Progenitor cell of endocrine pancreas (in vitro differentiated cells): Measurements from ENCODE around the gene ITGAD. TPM values are rescaled to one million over a fixed set of nuclear protein-coding genes. Genes with fewer than 3 reads are reported as not detected.
"Not testable (repeated sequence)": the region's sequence is repeated elsewhere in the genome, so short reads cannot be mapped to it uniquely, and the experiment has no call there.

ENCODE experiments used
- DNase-seq: peaks from one replicate; pipeline ENCODE4 v3.0.0; 2021; ENCODE audit warnings: low spot score; ENCODE audit not compliant: unreplicated experiment
- H3K27ac Mint-ChIP-seq: 2 replicates; pipeline ENCODE4 v1.8.0; 2021; ENCODE audit warnings: mild to moderate bottlenecking, moderate library complexity, mixed read lengths
- H3K27me3 Mint-ChIP-seq: 2 replicates; pipeline ENCODE4 v1.8.0; 2021; ENCODE audit warnings: mixed read lengths
- H3K36me3 Mint-ChIP-seq: 2 replicates; pipeline ENCODE4 v1.8.0; 2022; ENCODE audit warnings: mixed read lengths; ENCODE audit not compliant: insufficient read depth
- H3K4me1 Mint-ChIP-seq: 2 replicates; pipeline ENCODE4 v1.8.0; 2021; ENCODE audit warnings: low read depth, mixed read lengths
- H3K4me3 Mint-ChIP-seq: 2 replicates; pipeline ENCODE4 v1.8.0; 2021; ENCODE audit warnings: low read depth, mild to moderate bottlenecking, moderate library complexity, mixed read lengths
- H3K9me3 Mint-ChIP-seq: 2 replicates; pipeline ENCODE4 v1.8.0; 2021; ENCODE audit warnings: low read depth, mixed read lengths
- total RNA-seq: library from RNA; stranded (reverse); gene quantifications from 2 replicates; pipeline ENCODE4 v1.2.1, GENCODE V29; 2021
- TF ChIP-seq, protein P1 (sequence below): fragments of 200-600 bp; sonication (generic); IDR thresholded peaks from one replicate; pipeline ENCODE4 v1.5.0; 2021; ENCODE audit warnings: antibody characterized with exemption, mild to moderate bottlenecking; ENCODE audit not compliant: unreplicated experiment

The ITGAD gene
- total RNA-seq, 1 donor from 2014 or later, result not detected

DNA sequence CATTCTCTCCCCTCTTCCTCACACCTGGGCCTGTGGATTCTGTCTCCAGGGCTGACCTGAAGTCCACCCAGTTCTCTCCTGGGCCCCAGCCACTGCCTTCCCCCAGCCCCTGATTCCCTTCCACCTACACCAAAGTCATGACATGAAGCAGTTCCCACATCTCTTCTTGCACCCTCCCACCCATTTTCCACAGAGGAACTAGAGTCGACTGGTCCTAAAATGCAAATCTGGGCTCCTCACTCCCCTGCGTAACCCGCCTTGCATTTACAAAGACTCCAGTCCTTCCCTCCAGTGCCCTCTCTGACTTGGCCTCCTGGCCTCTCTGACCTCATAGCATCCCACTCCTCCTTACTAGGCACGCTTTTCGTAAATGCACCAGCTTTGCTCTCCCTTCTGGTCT lies 20.2 kb downstream of the ITGAD start:
- TF ChIP-seq, protein P1, sequence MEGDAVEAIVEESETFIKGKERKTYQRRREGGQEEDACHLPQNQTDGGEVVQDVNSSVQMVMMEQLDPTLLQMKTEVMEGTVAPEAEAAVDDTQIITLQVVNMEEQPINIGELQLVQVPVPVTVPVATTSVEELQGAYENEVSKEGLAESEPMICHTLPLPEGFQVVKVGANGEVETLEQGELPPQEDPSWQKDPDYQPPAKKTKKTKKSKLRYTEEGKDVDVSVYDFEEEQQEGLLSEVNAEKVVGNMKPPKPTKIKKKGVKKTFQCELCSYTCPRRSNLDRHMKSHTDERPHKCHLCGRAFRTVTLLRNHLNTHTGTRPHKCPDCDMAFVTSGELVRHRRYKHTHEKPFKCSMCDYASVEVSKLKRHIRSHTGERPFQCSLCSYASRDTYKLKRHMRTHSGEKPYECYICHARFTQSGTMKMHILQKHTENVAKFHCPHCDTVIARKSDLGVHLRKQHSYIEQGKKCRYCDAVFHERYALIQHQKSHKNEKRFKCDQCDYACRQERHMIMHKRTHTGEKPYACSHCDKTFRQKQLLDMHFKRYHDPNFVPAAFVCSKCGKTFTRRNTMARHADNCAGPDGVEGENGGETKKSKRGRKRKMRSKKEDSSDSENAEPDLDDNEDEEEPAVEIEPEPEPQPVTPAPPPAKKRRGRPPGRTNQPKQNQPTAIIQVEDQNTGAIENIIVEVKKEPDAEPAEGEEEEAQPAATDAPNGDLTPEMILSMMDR, result no peak
- Mint-ChIP-seq H3K36me3 (no peaks in the 10 kb centered on the region), H3K27ac (no peak overlapping the region), H3K4me1 (no peaks in the 10 kb centered on the region), H3K4me3 (no peak overlapping the region), H3K27me3 (peaks cover 50% of the 10 kb centered on the region), H3K9me3 (no peaks in the 10 kb centered on the region)
- DNase-seq, result no peak

DNA sequence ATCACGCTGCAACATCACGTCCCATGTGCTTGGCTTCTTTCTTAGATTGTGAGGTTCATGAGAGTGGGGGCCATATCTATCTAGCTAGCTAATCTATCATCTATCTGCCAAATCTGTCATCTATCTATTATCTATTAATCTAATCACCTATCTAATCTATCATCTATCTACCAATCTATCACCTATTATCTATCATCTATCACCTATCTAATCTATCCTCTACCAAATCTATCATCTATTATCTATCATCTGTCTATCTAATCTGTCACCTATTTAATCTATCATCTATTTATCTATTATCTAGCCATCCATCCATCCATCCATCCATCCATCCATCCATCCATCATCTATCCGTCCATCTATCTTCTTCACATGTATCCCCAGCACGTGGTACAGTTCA lies 20.8 kb downstream of the ITGAD start:
- TF ChIP-seq, protein P1, result no peak
- Mint-ChIP-seq H3K4me3 (no peak overlapping the region), H3K9me3 (no peaks in the 10 kb centered on the region), H3K4me1 (no peaks in the 10 kb centered on the region), H3K36me3 (no peaks in the 10 kb centered on the region), H3K27ac (no peak overlapping the region), H3K27me3 (peaks cover 46% of the 10 kb centered on the region)
- DNase-seq, result no peak

DNA sequence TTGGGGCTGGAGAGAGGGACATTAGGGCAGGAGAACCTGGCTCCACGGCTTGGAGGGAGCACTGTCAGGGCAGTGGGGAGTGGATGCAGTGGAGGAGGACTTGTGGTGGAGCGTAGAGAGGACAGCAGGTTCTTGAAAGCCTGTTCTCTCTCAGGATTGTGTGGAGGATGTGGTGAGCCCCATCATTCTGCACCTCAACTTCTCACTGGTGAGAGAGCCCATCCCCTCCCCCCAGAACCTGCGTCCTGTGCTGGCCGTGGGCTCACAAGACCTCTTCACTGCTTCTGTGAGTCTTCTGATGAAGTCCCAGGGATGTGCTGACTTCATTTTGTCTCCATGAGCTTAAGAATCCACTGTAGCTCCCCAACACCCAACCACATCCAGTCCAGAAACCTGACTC lies 21.6 kb downstream of the ITGAD start:
- H3K4me1 Mint-ChIP-seq, result no peaks in the 10 kb centered on the region
- DNase-seq, result no peak
- H3K27ac Mint-ChIP-seq, result no peak overlapping the region
- no peak overlapping the region for H3K4me3 Mint-ChIP-seq
- H3K9me3 Mint-ChIP-seq, result no peaks in the 10 kb centered on the region
- H3K27me3 Mint-ChIP-seq, result peaks cover 40% of the 10 kb centered on the region
- no peaks in the 10 kb centered on the region for H3K36me3 Mint-ChIP-seq
- TF ChIP-seq, protein P1, result no peak

DNA sequence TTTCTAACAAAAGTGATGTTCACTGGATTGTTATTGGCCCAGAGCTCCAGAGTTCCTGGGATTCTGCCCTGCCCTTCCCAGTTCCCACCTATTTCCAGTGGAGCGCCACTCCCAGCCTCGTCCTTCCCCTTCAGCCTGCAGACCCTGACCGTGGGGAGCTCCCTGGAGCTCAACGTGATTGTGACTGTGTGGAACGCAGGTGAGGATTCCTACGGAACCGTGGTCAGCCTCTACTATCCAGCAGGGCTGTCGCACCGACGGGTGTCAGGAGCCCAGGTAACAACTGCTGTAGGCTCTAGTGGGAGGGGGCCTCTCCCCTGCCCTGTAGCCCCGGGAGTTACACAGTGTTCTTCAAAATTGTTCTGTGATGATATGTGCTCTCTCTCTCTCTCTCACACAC lies 23.2 kb downstream of the ITGAD start:
- no peak overlapping the region for H3K27ac Mint-ChIP-seq
- H3K27me3 Mint-ChIP-seq, result peaks cover 44% of the 10 kb centered on the region
- no peaks in the 10 kb centered on the region for H3K4me1 Mint-ChIP-seq
- H3K36me3 Mint-ChIP-seq, result no peaks in the 10 kb centered on the region
- H3K9me3 Mint-ChIP-seq, result no peaks in the 10 kb centered on the region
- TF ChIP-seq, protein P1, result no peak
- no peak for DNase-seq
- no peak overlapping the region for H3K4me3 Mint-ChIP-seq

DNA sequence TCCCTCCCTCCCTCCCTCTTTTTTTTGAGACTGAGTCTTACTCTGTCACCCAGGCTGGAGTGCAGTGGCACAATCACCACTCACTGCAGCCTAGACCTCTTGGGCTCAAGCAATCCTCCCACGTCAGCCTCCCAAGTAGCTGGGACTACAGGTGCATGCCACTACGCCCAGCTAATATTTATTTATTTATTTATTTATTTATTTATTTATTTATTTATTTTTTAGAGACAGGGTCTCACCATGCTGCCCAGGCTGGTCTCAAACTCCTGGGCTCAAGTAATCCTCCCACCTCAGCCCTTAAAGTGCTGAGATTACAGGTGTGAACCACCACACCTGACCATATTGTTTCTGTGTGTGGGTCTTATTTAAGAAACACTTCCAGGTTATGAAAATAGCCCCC lies 23.9 kb downstream of the ITGAD start:
- peaks cover 44% of the 10 kb centered on the region for H3K27me3 Mint-ChIP-seq
- not testable (repeated sequence) for DNase-seq, H3K9me3 Mint-ChIP-seq, H3K36me3 Mint-ChIP-seq, H3K4me3 Mint-ChIP-seq, H3K27ac Mint-ChIP-seq, H3K4me1 Mint-ChIP-seq

DNA sequence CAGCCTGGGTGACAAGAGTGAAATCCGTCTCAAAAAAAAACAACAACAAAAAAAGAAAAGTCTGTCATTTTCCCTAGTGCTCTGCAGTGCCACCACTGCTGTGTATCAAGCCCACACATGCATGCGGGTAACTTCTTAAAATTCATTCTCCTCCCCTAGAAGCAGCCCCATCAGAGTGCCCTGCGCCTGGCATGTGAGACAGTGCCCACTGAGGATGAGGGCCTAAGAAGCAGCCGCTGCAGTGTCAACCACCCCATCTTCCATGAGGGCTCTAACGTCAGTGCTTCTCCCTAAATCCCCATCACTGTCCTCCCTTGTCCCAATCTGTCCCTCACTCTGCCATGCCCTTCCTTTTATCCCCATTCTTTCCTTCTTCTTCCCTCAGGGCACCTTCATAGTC lies 24.8 kb downstream of the ITGAD start:
- Mint-ChIP-seq H3K4me3 (no peak overlapping the region), H3K27ac (no peak overlapping the region), H3K36me3 (no peaks in the 10 kb centered on the region), H3K27me3 (peaks cover 46% of the 10 kb centered on the region), H3K4me1 (no peaks in the 10 kb centered on the region), H3K9me3 (no peaks in the 10 kb centered on the region)
- TF ChIP-seq, protein P1, result no peak
- DNase-seq, result no peak
